ENCODE results near the gene SDHA. TPM values are rescaled to one million over a fixed set of nuclear protein-coding genes. Genes with fewer than 3 reads are reported as not detected.
A peak's percentile ranks its signal among the peaks of the same experiment; 100 is the strongest.

The SDHA gene
- total and polyA plus RNA-seq, 5 experiments from 2014 or later: 130 to 200 (median 160) TPM

- Mint-ChIP-seq H3K4me1 (peaks cover 3 to 16% (median 10%) of the 10 kb centered on the region in 4 donors), H3K27me3 (peaks cover 0 to 6% (median 4%) of the 10 kb centered on the region in 5 donors), H3K4me3 (peak overlapping the region; percentile 19 to 80 (median 52)), H3K9me3 (no peaks in the 10 kb centered on the region), H3K36me3 (no peaks in the 10 kb centered on the region), H3K27ac (peak overlapping the region in 5 of 10 donors; percentile 3 to 69 (median 67))
- POLR2A ChIA-PET: interaction anchor here (0.6 to 2.2 kb wide), 4 partner anchors 10 to 284 kb away, joined by 3 to 32 read pairs (median 4); partner anchors contain the start of genes CCDC127, PDCD6 and SDHA
- DNase-seq (peak; percentile 78 to 92 (median 85)), ATAC-seq (peak; percentile 96)
These were observed 29.3 kb upstream of the SDHA start for GRCh38 chr5:188488-189481.

- Mint-ChIP-seq H3K9me3 (no peaks in the 10 kb centered on the region), H3K27me3 (peaks cover 0 to 6% (median 4%) of the 10 kb centered on the region in 5 donors), H3K27ac (no peak overlapping the region), H3K4me3 (no peak overlapping the region), H3K36me3 (no peaks in the 10 kb centered on the region), H3K4me1 (peaks cover 3 to 16% (median 10%) of the 10 kb centered on the region in 4 donors)
- DNase-seq (no peak), ATAC-seq (no peak)
- POLR2A ChIA-PET: no interaction called here
These were observed 28.6 kb upstream of the SDHA start for GRCh38 chr5:189486-189885.

- DNase-seq: no peak
- Mint-ChIP-seq H3K4me1 (peaks cover 3 to 16% (median 10%) of the 10 kb centered on the region in 4 donors), H3K9me3 (no peaks in the 10 kb centered on the region), H3K27ac (peak overlapping the region in 3 of 10 donors; percentile 27 to 45 (median 42)), H3K27me3 (peaks cover 0 to 6% (median 4%) of the 10 kb centered on the region in 5 donors), H3K4me3 (peak overlapping the region in 1 of 10 donors; percentile 5), H3K36me3 (no peaks in the 10 kb centered on the region)
- POLR2A ChIA-PET: interaction anchor here (1.3 kb wide), 1 partner anchor 81 kb away, joined by 4 read pairs; the partner anchor contains the start of gene PDCD6
- ATAC-seq: no peak
These were observed 28.1 kb upstream of the SDHA start for GRCh38 chr5:189976-190365.

- H3K27ac Mint-ChIP-seq: peak overlapping the region in 3 of 10 donors; percentile 27 to 45 (median 42)
- no peaks in the 10 kb centered on the region for H3K36me3 Mint-ChIP-seq
- H3K9me3 Mint-ChIP-seq: no peaks in the 10 kb centered on the region
- DNase-seq: no peak
- ATAC-seq: no peak
- H3K4me3 Mint-ChIP-seq: peak overlapping the region in 3 of 10 donors; percentile 5 to 52 (median 14)
- peaks cover 6 to 16% (median 10%) of the 10 kb centered on the region in 4 donors for H3K4me1 Mint-ChIP-seq
- H3K27me3 Mint-ChIP-seq: peaks cover 0 to 6% (median 4%) of the 10 kb centered on the region in 5 donors
- POLR2A ChIA-PET: interaction anchor here (1.1 to 1.3 kb wide), 2 partner anchors 10 to 81 kb away, joined by 3 to 4 read pairs; partner anchors contain the start of gene PDCD6
These were observed 27.6 kb upstream of the SDHA start for GRCh38 chr5:190366-191035.

- Mint-ChIP-seq H3K4me3 (peak within 1 kb of the TSS in 9 of 10 donors; percentile 19 to 71 (median 52)), H3K9me3 (no peaks in the 10 kb centered on the region), H3K27me3 (peaks cover 0 to 6% (median 4%) of the 10 kb centered on the region in 5 donors), H3K27ac (peak within 1 kb of the TSS in 3 of 10 donors; percentile 29 to 45 (median 42)), H3K36me3 (no peaks in the 10 kb centered on the region), H3K4me1 (peaks cover 6 to 16% (median 10%) of the 10 kb centered on the region in 4 donors)
- POLR2A ChIA-PET: interaction anchor here (1.1 to 1.3 kb wide), 2 partner anchors 9 to 80 kb away, joined by 3 to 4 read pairs; partner anchors contain the start of gene PDCD6
- ATAC-seq: peak; percentile 60
- DNase-seq: peak in 6 of 10 donors; percentile 9 to 40 (median 30)
These were observed 26.8 kb upstream of the SDHA start, which contains the start of gene LRRC14B for GRCh38 chr5:191036-191948. LRRC14B (plus strand) TSS chr5:191495; CDS start chr5:191539, 44 bp downstream.

GRCh38 chr5:191949-192690, 26.0 kb upstream of the SDHA start:
- H3K27me3 Mint-ChIP-seq: peaks cover 0 to 6% (median 4%) of the 10 kb centered on the region in 5 donors
- POLR2A ChIA-PET: interaction anchor here (1.2 kb wide), 1 partner anchor 26 kb away, joined by 4 read pairs; the partner anchor contains the start of genes CCDC127 and SDHA
- DNase-seq (no peak), ATAC-seq (no peak)
- H3K4me3 Mint-ChIP-seq: peak overlapping the region in 5 of 10 donors; percentile 18 to 71 (median 34)
- H3K9me3 Mint-ChIP-seq: no peaks in the 10 kb centered on the region
- no peaks in the 10 kb centered on the region for H3K36me3 Mint-ChIP-seq
- peak overlapping the region in 2 of 10 donors; percentile 29 to 33 for H3K27ac Mint-ChIP-seq
- peaks cover 6 to 16% (median 10%) of the 10 kb centered on the region in 4 donors for H3K4me1 Mint-ChIP-seq

- ATAC-seq (no peak), DNase-seq (no peak)
- H3K27ac Mint-ChIP-seq: peak overlapping the region in 1 of 10 donors; percentile 33
- H3K4me3 Mint-ChIP-seq: peak overlapping the region in 3 of 10 donors; percentile 18 to 38 (median 34)
- H3K9me3 Mint-ChIP-seq: no peaks in the 10 kb centered on the region
- H3K36me3 Mint-ChIP-seq: no peaks in the 10 kb centered on the region
- H3K4me1 Mint-ChIP-seq: peaks cover 6 to 15% (median 10%) of the 10 kb centered on the region in 4 donors
- POLR2A ChIA-PET: interaction anchor here (1.2 kb wide), 1 partner anchor 25 kb away, joined by 4 read pairs; the partner anchor contains the start of genes CCDC127 and SDHA
- peaks cover 0 to 6% (median 4%) of the 10 kb centered on the region in 5 donors for H3K27me3 Mint-ChIP-seq
These were observed 25.5 kb upstream of the SDHA start for GRCh38 chr5:192691-192969.

- H3K27me3 Mint-ChIP-seq: peaks cover 0 to 6% (median 4%) of the 10 kb centered on the region in 5 donors
- no peaks in the 10 kb centered on the region for H3K36me3 Mint-ChIP-seq
- H3K9me3 Mint-ChIP-seq: no peaks in the 10 kb centered on the region
- H3K4me3 Mint-ChIP-seq: peak overlapping the region in 2 of 10 donors; percentile 15 to 56
- no peak for DNase-seq
- no peak overlapping the region for H3K27ac Mint-ChIP-seq
- ATAC-seq: no peak
- H3K4me1 Mint-ChIP-seq: peaks cover 6 to 13% (median 9%) of the 10 kb centered on the region in 4 donors
- POLR2A ChIA-PET: interaction anchor here (1.2 kb wide), 1 partner anchor 25 kb away, joined by 4 read pairs; the partner anchor contains the start of genes CCDC127 and SDHA
These were observed 24.9 kb upstream of the SDHA start for GRCh38 chr5:192970-193831.

- Mint-ChIP-seq H3K4me3 (no peak overlapping the region), H3K27ac (no peak overlapping the region), H3K9me3 (no peaks in the 10 kb centered on the region), H3K4me1 (peaks cover 0 to 7% (median 3%) of the 10 kb centered on the region in 4 donors), H3K27me3 (peaks cover 0 to 6% (median 4%) of the 10 kb centered on the region in 5 donors), H3K36me3 (no peaks in the 10 kb centered on the region)
- DNase-seq (no peak), ATAC-seq (no peak)
- POLR2A ChIA-PET: no interaction called here
These were observed 24.0 kb upstream of the SDHA start for GRCh38 chr5:194102-194501.

- Mint-ChIP-seq H3K36me3 (no peaks in the 10 kb centered on the region), H3K4me3 (peak overlapping the region in 1 of 10 donors; percentile 70), H3K4me1 (peaks cover 0 to 7% (median 3%) of the 10 kb centered on the region in 4 donors), H3K9me3 (no peaks in the 10 kb centered on the region), H3K27ac (no peak overlapping the region), H3K27me3 (peaks cover 0 to 6% (median 4%) of the 10 kb centered on the region in 5 donors)
- DNase-seq (no peak), ATAC-seq (no peak)
- POLR2A ChIA-PET: no interaction called here
These were observed 23.4 kb upstream of the SDHA start for GRCh38 chr5:194603-195209.
